ENCODE data around the gene SACM1L.

Gene SACM1L

GRCh38 chr3:45792516-45793172 lies 103.4 kb downstream of the SACM1L start:
- DNase-seq = no peak

- no peak for DNase-seq
These were observed 104.4 kb downstream of the SACM1L start for GRCh38 chr3:45793482-45794176.

- DNase-seq = no peak
These were observed 105.0 kb downstream of the SACM1L start for GRCh38 chr3:45794177-45794560.

- DNase-seq = no peak
These were observed 105.5 kb downstream of the SACM1L start for GRCh38 chr3:45794660-45795059.

Measured in activated CD4-positive, alpha-beta T cell treated with anti-CD3 and anti-CD28 coated beads for 4 hours (primary cell).